GM12875 (cell line): ENCODE measurements around the gene KCNC4.
A peak's percentile ranks its signal among the peaks of the same experiment; 100 is the strongest.

Experiments
- H3K4me3 ChIP-seq: one replicate; pipeline ENCODE4 v1.5.1; 2011; ENCODE audit warnings: low read depth, low read length, control low read depth
- CTCF ChIP-seq: IDR thresholded peaks from 2 replicates; pipeline ENCODE4 v1.5.1; 2011; ENCODE audit warnings: low read depth, mild to moderate bottlenecking, control low read depth, inconsistent platforms, low read length, moderate library complexity, borderline replicate concordance; ENCODE audit not compliant: insufficient read depth

The KCNC4 gene

GRCh38 chr1:110205591-110206155 lies 4.4 kb upstream of the KCNC4 start:
- no peak for TF ChIP-seq CTCF
- H3K4me3 ChIP-seq, result no peak overlapping the region

- no peak for TF ChIP-seq CTCF
- H3K4me3 ChIP-seq, result no peak overlapping the region
Observed at GRCh38 chr1:110206261-110206920, 3.7 kb upstream of the KCNC4 start.

GRCh38 chr1:110207831-110208230 lies 2.3 kb upstream of the KCNC4 start:
- TF ChIP-seq CTCF, result peak; percentile 92
- H3K4me3 ChIP-seq, result no peak overlapping the region

GRCh38 chr1:110208916-110209645 lies 1.0 kb upstream of the KCNC4 start:
- no peak overlapping the region for H3K4me3 ChIP-seq
- no peak for TF ChIP-seq CTCF

GRCh38 chr1:110210604-110211495 lies 736 bp downstream of the KCNC4 start:
- H3K4me3 ChIP-seq, result peak overlapping the region; percentile 42
- TF ChIP-seq CTCF, result no peak

- no peak for TF ChIP-seq CTCF
- H3K4me3 ChIP-seq, result no peak overlapping the region
Observed at GRCh38 chr1:110211496-110212168, 1.5 kb downstream of the KCNC4 start.
